ENCODE data around the gene RPRD1A. TPM values are rescaled to one million over a fixed set of nuclear protein-coding genes. Genes with fewer than 3 reads are reported as not detected.

Gene RPRD1A
- total and polyA plus RNA-seq, 9 of the 15 experiments (the other 6 are each of a cell fraction or from before 2014, with no cell fraction given), result 30.2 to 142 (median 66.0) TPM

DNA sequence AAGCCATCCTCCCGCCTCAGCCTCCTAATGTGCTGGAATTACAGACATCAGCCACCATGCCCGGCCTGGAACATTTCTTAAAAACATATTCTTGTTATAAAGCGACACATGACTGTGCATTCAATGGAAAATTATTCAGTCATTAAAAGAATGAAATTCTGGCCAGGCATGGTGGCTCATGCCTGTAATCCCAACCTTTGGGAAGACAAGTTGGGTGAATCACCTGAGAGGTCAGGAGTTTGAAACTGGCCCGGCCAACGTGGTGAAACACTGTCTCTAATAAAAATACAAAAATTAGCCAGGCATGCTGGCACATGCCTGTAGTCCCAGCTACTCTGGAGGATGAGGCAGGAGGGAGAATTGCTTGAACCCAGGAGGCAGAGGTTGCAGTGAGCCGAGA lies 21.6 kb upstream of the RPRD1A start:
- in situ Hi-C loops (cut with MboI), result loop anchor here (10.0 kb wide), 1 partner anchor 486 kb away; no protein-coding TSS in a partner anchor
- no peak for ATAC-seq
- H3K27ac ChIP-seq (ENCODE audit: extremely low read depth, low read depth, low read length), result no peak overlapping the region
- H3K27me3 ChIP-seq (ENCODE audit: control insufficient read depth in 2 of 2, insufficient read depth in 2 of 2, low read length in 2 of 2), result peaks cover 18 to 23% of the 10 kb centered on the region in 2 experiments
- no peaks in the 10 kb centered on the region for H4K20me1 ChIP-seq (replicated peaks; ENCODE audit: control insufficient read depth, insufficient read depth, low read length)
- TF ChIP-seq RCOR1 (IDR thresholded peaks at IDR 0.05; ENCODE audit: borderline replicate concordance in 1 of 2, low read depth in 2 of 2, low read length in 2 of 2), result no peak
- TF ChIP-seq, protein P1, sequence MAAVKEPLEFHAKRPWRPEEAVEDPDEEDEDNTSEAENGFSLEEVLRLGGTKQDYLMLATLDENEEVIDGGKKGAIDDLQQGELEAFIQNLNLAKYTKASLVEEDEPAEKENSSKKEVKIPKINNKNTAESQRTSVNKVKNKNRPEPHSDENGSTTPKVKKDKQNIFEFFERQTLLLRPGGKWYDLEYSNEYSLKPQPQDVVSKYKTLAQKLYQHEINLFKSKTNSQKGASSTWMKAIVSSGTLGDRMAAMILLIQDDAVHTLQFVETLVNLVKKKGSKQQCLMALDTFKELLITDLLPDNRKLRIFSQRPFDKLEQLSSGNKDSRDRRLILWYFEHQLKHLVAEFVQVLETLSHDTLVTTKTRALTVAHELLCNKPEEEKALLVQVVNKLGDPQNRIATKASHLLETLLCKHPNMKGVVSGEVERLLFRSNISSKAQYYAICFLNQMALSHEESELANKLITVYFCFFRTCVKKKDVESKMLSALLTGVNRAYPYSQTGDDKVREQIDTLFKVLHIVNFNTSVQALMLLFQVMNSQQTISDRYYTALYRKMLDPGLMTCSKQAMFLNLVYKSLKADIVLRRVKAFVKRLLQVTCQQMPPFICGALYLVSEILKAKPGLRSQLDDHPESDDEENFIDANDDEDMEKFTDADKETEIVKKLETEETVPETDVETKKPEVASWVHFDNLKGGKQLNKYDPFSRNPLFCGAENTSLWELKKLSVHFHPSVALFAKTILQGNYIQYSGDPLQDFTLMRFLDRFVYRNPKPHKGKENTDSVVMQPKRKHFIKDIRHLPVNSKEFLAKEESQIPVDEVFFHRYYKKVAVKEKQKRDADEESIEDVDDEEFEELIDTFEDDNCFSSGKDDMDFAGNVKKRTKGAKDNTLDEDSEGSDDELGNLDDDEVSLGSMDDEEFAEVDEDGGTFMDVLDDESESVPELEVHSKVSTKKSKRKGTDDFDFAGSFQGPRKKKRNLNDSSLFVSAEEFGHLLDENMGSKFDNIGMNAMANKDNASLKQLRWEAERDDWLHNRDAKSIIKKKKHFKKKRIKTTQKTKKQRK (IDR thresholded peaks at IDR 0.05; ENCODE audit: borderline replicate concordance, low read depth, low read length), result no peak
- TF ChIP-seq PURB (CRISPR knock-in tag; IDR thresholded peaks at IDR 0.05; ENCODE audit: low read depth), result no peak
- no peak for TF ChIP-seq ETV5 (CRISPR knock-in tag; IDR thresholded peaks at IDR 0.05; ENCODE audit: low read depth)
- no peak for TF ChIP-seq RFX1 (IDR thresholded peaks at IDR 0.05)
- TF ChIP-seq, protein P2, sequence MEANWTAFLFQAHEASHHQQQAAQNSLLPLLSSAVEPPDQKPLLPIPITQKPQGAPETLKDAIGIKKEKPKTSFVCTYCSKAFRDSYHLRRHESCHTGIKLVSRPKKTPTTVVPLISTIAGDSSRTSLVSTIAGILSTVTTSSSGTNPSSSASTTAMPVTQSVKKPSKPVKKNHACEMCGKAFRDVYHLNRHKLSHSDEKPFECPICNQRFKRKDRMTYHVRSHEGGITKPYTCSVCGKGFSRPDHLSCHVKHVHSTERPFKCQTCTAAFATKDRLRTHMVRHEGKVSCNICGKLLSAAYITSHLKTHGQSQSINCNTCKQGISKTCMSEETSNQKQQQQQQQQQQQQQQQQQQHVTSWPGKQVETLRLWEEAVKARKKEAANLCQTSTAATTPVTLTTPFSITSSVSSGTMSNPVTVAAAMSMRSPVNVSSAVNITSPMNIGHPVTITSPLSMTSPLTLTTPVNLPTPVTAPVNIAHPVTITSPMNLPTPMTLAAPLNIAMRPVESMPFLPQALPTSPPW (CRISPR knock-in tag; IDR thresholded peaks at IDR 0.05), result no peak
- TF ChIP-seq, protein P3, sequence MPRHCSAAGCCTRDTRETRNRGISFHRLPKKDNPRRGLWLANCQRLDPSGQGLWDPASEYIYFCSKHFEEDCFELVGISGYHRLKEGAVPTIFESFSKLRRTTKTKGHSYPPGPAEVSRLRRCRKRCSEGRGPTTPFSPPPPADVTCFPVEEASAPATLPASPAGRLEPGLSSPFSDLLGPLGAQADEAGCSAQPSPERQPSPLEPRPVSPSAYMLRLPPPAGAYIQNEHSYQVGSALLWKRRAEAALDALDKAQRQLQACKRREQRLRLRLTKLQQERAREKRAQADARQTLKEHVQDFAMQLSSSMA (CRISPR knock-in tag; IDR thresholded peaks at IDR 0.05), result no peak
- TF ChIP-seq POLR2AphosphoS5 (IDR thresholded peaks at IDR 0.05; ENCODE audit: control insufficient read depth, insufficient read depth, low read depth, low read length), result no peak
- TF ChIP-seq, protein P4, sequence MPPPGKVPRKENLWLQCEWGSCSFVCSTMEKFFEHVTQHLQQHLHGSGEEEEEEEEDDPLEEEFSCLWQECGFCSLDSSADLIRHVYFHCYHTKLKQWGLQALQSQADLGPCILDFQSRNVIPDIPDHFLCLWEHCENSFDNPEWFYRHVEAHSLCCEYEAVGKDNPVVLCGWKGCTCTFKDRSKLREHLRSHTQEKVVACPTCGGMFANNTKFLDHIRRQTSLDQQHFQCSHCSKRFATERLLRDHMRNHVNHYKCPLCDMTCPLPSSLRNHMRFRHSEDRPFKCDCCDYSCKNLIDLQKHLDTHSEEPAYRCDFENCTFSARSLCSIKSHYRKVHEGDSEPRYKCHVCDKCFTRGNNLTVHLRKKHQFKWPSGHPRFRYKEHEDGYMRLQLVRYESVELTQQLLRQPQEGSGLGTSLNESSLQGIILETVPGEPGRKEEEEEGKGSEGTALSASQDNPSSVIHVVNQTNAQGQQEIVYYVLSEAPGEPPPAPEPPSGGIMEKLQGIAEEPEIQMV (tag; conservative IDR thresholded peaks at IDR 0.05; ENCODE audit: low read depth), result no peak
- no peak for TF ChIP-seq ADNP (tag; IDR thresholded peaks at IDR 0.05)
- TF ChIP-seq CREM (IDR thresholded peaks at IDR 0.05; ENCODE audit: low read depth), result no peak
- intact Hi-C loops (cut with micrococcal nuclease), result no loop called here
- no peak overlapping the region for H2AFZ ChIP-seq (ENCODE audit: low read depth, low read length)
- ChIA-PET CTCF (ENCODE audit: low intra/inter-chr PET ratio) (no interaction called here), POLR2A (no interaction called here)
- H3K36me3 ChIP-seq (ENCODE audit: control insufficient read depth, insufficient read depth, low read length), result no peaks in the 10 kb centered on the region
- no peak overlapping the region for H3K4me2 ChIP-seq (ENCODE audit: insufficient read depth, low read length)
- no peak for DNase-seq (ENCODE audit: extremely low read depth in 1 of 4, low spot score in 3 of 4)
- H3K79me2 ChIP-seq (ENCODE audit: control insufficient read depth, insufficient read depth, low read length), result no peaks in the 10 kb centered on the region
- no peak for FAIRE-seq
- no peaks in the 10 kb centered on the region for H3K9me1 ChIP-seq (ENCODE audit: control insufficient read depth, insufficient read depth, low read length)
- H3K4me1 ChIP-seq (replicated peaks in 1 of 2; ENCODE audit: control insufficient read depth in 2 of 2, insufficient read depth in 2 of 2, low read length in 2 of 2), result peaks cover 0 to 8% of the 10 kb centered on the region in 2 experiments; a peak in 1 of 5 replicates
- BruUV-seq (replicated peaks), result no TSS peak
- H3K9ac ChIP-seq (ENCODE audit: insufficient read depth in 1 of 2, low read depth in 2 of 2, low read length in 2 of 2), result no peak overlapping the region
- H3K9me3 ChIP-seq (replicated peaks; ENCODE audit: control insufficient read depth, insufficient read depth, low read depth, low read length), result no peaks in the 10 kb centered on the region
- WGBS (ENCODE audit: insufficient coverage, low coverage, missing lambda C conversion rate), result 5% methylated on average over 6 of the region's 6 CpGs
- no peak overlapping the region for H3K4me3 ChIP-seq
